Measurements from ENCODE around the gene ASIC4. TPM values are rescaled to one million over a fixed set of nuclear protein-coding genes. Genes with fewer than 3 reads are reported as not detected.

ASIC4 gene
- total and polyA plus RNA-seq, 2 of the 8 experiments (the other 6 are each of a cell fraction or from before 2014, with no cell fraction given): 0.12 to 0.22 TPM

GRCh38 chr2:219490600-219491130, 23.6 kb upstream of the ASIC4 start:
- no peak overlapping the region for H4K5ac ChIP-seq (ENCODE audit: insufficient read length, low read depth, low read length)
- 90% methylated on average over 9 of the region's 10 CpGs; no CpG with 5 or more reads in 1 of the 2 experiments for WGBS, 2 experiments (ENCODE audit: extremely low coverage in 1 of 2, insufficient coverage in 1 of 2, insufficient read length in 1 of 2, insufficient replicate concordance in 2 of 2, low coverage in 1 of 2, low lambda C conversion rate in 2 of 2, missing lambda C conversion rate in 1 of 2)
- H3K14ac ChIP-seq (ENCODE audit: insufficient read length): no peak overlapping the region
- H4K20me1 ChIP-seq (replicated peaks in 1 of 2; ENCODE audit: control insufficient read depth in 1 of 2, insufficient read depth in 2 of 2, low read length in 2 of 2): no peaks in the 10 kb centered on the region
- H3K9me3 ChIP-seq (ENCODE audit: insufficient read depth in 2 of 2, low read depth in 1 of 2, low read length in 1 of 2): no peaks in the 10 kb centered on the region
- DNase-seq (ENCODE audit: low read depth in 1 of 2, low spot score in 2 of 2): no peak
- no peaks in the 10 kb centered on the region for H3K23me2 ChIP-seq (ENCODE audit: low read depth, low read length)
- no peak overlapping the region for H2BK5ac ChIP-seq (ENCODE audit: low read depth, low read length)
- H2AFZ ChIP-seq (ENCODE audit: low read length): no peak overlapping the region
- H3K18ac ChIP-seq (ENCODE audit: extremely low read depth, low read length): no peak overlapping the region
- H3K79me2 ChIP-seq (ENCODE audit: control insufficient read depth in 1 of 2, insufficient read depth in 2 of 2, low read length in 2 of 2): no peaks in the 10 kb centered on the region
- H3K36me3 ChIP-seq (ENCODE audit: control insufficient read depth in 2 of 4, insufficient read depth in 4 of 4, low read length in 3 of 4): no peaks in the 10 kb centered on the region
- H2BK12ac ChIP-seq (ENCODE audit: low read depth, low read length): no peak overlapping the region; the same call in 1 of the 2 replicates
- no peak overlapping the region for H3K4ac ChIP-seq (replicated peaks; ENCODE audit: insufficient read length, low read depth, low read length)
- peak overlapping the region; percentile 62; the same call in 1 of the 2 replicates for H2BK20ac ChIP-seq (ENCODE audit: low read length)
- peaks cover 6 to 26% (median 20%) of the 10 kb centered on the region in 4 experiments for H3K4me1 ChIP-seq (replicated peaks in 1 of 4; ENCODE audit: control insufficient read depth in 3 of 4, insufficient read depth in 4 of 4, low read length in 3 of 4)
- H3K79me1 ChIP-seq (ENCODE audit: low read depth, low read length): no peaks in the 10 kb centered on the region
- no peak for FAIRE-seq
- H4K8ac ChIP-seq (ENCODE audit: extremely low read depth, insufficient read depth, low read length): no peak overlapping the region
- H3K4me3 ChIP-seq (ENCODE audit: extremely low read depth in 1 of 4, insufficient read depth in 2 of 4, low read depth in 3 of 4, low read length in 4 of 4): no peak overlapping the region
- no peak overlapping the region for H3K23ac ChIP-seq (ENCODE audit: insufficient read length)
- H4K91ac ChIP-seq (replicated peaks; ENCODE audit: insufficient read length, low read length): no peak overlapping the region
- CTCF ChIA-PET (ENCODE audit: partially characterized antibody): interaction anchor here (1.2 to 113.1 kb wide), 5 partner anchors 1 to 199 kb away, joined by 3 to 7248 read pairs (median 37); partner anchors contain the start of genes ASIC4, CHPF, DES and GMPPA
- no peak overlapping the region for H3K4me2 ChIP-seq (ENCODE audit: insufficient read depth in 1 of 2, low read depth in 2 of 2, low read length in 2 of 2)
- POLR2A ChIA-PET (ENCODE audit: partially characterized antibody): interaction anchor here (1.0 to 19.9 kb wide), 10 partner anchors 9 to 62 kb away, joined by 3 to 216 read pairs (median 4); partner anchors contain the start of genes ASIC4 and GMPPA
- no peak overlapping the region for H2AK5ac ChIP-seq (ENCODE audit: low read depth, low read length)
- H3K27me3 ChIP-seq (replicated peaks in 1 of 4; ENCODE audit: control insufficient read depth in 3 of 4, extremely low read depth in 1 of 4, insufficient read depth in 3 of 4, low read length in 3 of 4): peaks cover 2 to 32% (median 20%) of the 10 kb centered on the region in 4 experiments
- 0 out of 2 replicates have a peak overlapping the region, but pooled peaks have one; percentile 23 for H2BK15ac ChIP-seq (ENCODE audit: low read length)
- H2BK120ac ChIP-seq (replicated peaks; ENCODE audit: low read depth, low read length): no peak overlapping the region
- no peak overlapping the region for H3K9ac ChIP-seq (replicated peaks in 1 of 4; ENCODE audit: extremely low read depth in 1 of 4, low read depth in 3 of 4, low read length in 3 of 4)
- no peak overlapping the region for H3K27ac ChIP-seq (ENCODE audit: low read depth, low read length)
- H3K56ac ChIP-seq (replicated peaks; ENCODE audit: insufficient read length, low read depth, low read length): no peak overlapping the region
- TF ChIP-seq MAFK (IDR thresholded peaks at IDR 0.05; ENCODE audit: low read depth, low read length) (no peak), USF2 (IDR thresholded peaks at IDR 0.05; ENCODE audit: low read length) (no peak), BCL11A (IDR thresholded peaks at IDR 0.05; ENCODE audit: low read depth in 2 of 2, low read length in 2 of 2) (no peak), RAD21 (IDR thresholded peaks at IDR 0.05 in 1 of 2, conservative IDR thresholded peaks at IDR 0.05 in 1 of 2; ENCODE audit: low read depth in 2 of 2, low read length in 2 of 2) (no peak), TAF7 (optimal IDR thresholded peaks at IDR 0.05; ENCODE audit: borderline replicate concordance, low read depth, low read length) (no peak), E2F6 (IDR thresholded peaks at IDR 0.05) (no peak), CHD2 (IDR thresholded peaks at IDR 0.05; ENCODE audit: low read length) (no peak), YY1 (IDR thresholded peaks at IDR 0.05; ENCODE audit: low read depth, low read length) (no peak), SP4 (IDR thresholded peaks at IDR 0.05; ENCODE audit: low read length) (no peak), SAP30 (IDR thresholded peaks at IDR 0.05; ENCODE audit: insufficient read depth, insufficient replicate concordance, low read length) (no peak), CEBPB (IDR thresholded peaks at IDR 0.05; ENCODE audit: low read depth, low read length) (no peak)
